Thyroid gland (tissue), 4 donors: ENCODE measurements around the gene RALB.

ENCODE experiments used
- POLR2A ChIP-seq, 2 donors: fragments of 450-650 bp; IDR thresholded peaks; one replicate each; pipeline ENCODE4 v1.6.1; 2017; ENCODE audit warnings: antibody characterized with exemption in 2 of 2, mild to moderate bottlenecking in 2 of 2, moderate library complexity in 1 of 2
- TF ChIP-seq, protein P1 (sequence below), 6 experiments: fragments of 200-600 bp in 3 of 6; fragments of 450-650 bp in 3 of 6; sonication (generic) in 3 of 6; IDR thresholded peaks; one replicate each; pipeline ENCODE4 v1.5.1; 2016 to 2019; ENCODE audit warnings: antibody characterized with exemption in 6 of 6, mild to moderate bottlenecking in 2 of 6, inconsistent platforms in 1 of 6, moderate library complexity in 1 of 6

DNA sequence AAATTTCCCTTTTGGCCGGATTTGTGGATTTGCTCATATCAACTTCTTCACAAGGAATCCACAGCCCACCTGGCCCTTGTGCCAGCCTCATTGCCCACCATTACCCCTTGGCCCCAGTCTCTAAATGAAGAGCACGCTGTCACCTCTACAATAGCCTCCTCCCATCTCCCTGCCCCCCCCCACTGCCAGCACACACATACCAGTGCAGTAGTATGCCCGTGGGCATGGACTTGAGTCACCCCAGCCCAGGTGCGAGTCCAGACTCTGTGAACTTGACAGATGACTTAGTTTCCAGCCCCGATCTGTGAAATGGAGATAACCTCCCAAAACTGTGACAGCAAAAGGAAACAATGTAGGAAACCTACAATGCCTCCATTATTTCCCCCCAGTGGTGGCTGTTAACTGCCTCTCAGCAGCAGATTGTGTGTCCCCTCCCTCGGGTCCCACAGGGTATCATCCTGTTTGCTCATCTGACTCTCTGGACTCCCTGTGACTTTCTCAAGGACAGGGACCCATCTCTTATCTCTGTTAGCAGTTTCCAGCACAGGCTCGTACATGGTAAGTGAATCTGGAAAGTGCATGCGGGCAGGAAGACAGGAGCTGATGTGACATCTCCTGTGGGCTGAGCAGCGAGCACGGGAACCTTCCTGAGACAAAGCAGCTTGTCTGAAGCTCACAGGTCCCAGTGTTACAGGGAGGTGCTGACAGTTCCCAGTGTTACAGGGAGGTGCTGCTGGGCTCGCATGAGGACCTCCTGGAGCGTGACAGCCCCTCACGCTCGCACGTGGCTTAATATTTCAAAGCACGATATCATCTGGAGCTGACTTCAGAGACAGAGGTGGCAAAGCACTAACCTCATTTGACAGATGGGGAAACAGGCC is 25.3 kb upstream of the RALB start:
- TF ChIP-seq, protein P1, sequence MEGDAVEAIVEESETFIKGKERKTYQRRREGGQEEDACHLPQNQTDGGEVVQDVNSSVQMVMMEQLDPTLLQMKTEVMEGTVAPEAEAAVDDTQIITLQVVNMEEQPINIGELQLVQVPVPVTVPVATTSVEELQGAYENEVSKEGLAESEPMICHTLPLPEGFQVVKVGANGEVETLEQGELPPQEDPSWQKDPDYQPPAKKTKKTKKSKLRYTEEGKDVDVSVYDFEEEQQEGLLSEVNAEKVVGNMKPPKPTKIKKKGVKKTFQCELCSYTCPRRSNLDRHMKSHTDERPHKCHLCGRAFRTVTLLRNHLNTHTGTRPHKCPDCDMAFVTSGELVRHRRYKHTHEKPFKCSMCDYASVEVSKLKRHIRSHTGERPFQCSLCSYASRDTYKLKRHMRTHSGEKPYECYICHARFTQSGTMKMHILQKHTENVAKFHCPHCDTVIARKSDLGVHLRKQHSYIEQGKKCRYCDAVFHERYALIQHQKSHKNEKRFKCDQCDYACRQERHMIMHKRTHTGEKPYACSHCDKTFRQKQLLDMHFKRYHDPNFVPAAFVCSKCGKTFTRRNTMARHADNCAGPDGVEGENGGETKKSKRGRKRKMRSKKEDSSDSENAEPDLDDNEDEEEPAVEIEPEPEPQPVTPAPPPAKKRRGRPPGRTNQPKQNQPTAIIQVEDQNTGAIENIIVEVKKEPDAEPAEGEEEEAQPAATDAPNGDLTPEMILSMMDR (IDR thresholded peaks at IDR 0.05) = no peak
- no peak for TF ChIP-seq POLR2A (IDR thresholded peaks at IDR 0.05)
